ENCODE data around the gene DTNB.

The DTNB gene

GRCh38 chr2:25358249-25358815 is 315.0 kb downstream of the DTNB start:
- DNase-seq: no peak
- peaks cover 20% of the 10 kb centered on the region for H3K4me1 Mint-ChIP-seq (ENCODE audit: low read depth)
- H3K9me3 Mint-ChIP-seq: no peaks in the 10 kb centered on the region
- H3K27me3 Mint-ChIP-seq: no peaks in the 10 kb centered on the region
- H3K27ac Mint-ChIP-seq: peak overlapping the region; percentile 64
- H3K4me3 Mint-ChIP-seq: no peak overlapping the region
- no peaks in the 10 kb centered on the region for H3K36me3 Mint-ChIP-seq (ENCODE audit: low read depth)

GRCh38 chr2:25356088-25356487 is 317.3 kb downstream of the DTNB start:
- no peaks in the 10 kb centered on the region for H3K9me3 Mint-ChIP-seq
- peaks cover 18% of the 10 kb centered on the region for H3K4me1 Mint-ChIP-seq (ENCODE audit: low read depth)
- no peak overlapping the region for H3K4me3 Mint-ChIP-seq
- DNase-seq: no peak
- H3K36me3 Mint-ChIP-seq (ENCODE audit: low read depth): no peaks in the 10 kb centered on the region
- no peak overlapping the region for H3K27ac Mint-ChIP-seq
- no peaks in the 10 kb centered on the region for H3K27me3 Mint-ChIP-seq

- Mint-ChIP-seq H3K36me3 (ENCODE audit: low read depth) (no peaks in the 10 kb centered on the region), H3K27ac (no peak overlapping the region), H3K9me3 (no peaks in the 10 kb centered on the region), H3K27me3 (no peaks in the 10 kb centered on the region), H3K4me3 (no peak overlapping the region), H3K4me1 (ENCODE audit: low read depth) (peaks cover 22% of the 10 kb centered on the region)
- DNase-seq: no peak
Observed at GRCh38 chr2:25355270-25355669, 318.1 kb downstream of the DTNB start.

GRCh38 chr2:25354116-25354515 is 319.3 kb downstream of the DTNB start:
- Mint-ChIP-seq H3K4me3 (no peak overlapping the region), H3K9me3 (no peaks in the 10 kb centered on the region), H3K36me3 (ENCODE audit: low read depth) (no peaks in the 10 kb centered on the region), H3K27me3 (no peaks in the 10 kb centered on the region), H3K27ac (no peak overlapping the region), H3K4me1 (ENCODE audit: low read depth) (peaks cover 31% of the 10 kb centered on the region)
- DNase-seq: no peak

GRCh38 chr2:25349397-25349796 is 324.0 kb downstream of the DTNB start:
- H3K4me3 Mint-ChIP-seq: no peak overlapping the region
- DNase-seq: no peak
- H3K27me3 Mint-ChIP-seq: no peaks in the 10 kb centered on the region
- no peaks in the 10 kb centered on the region for H3K36me3 Mint-ChIP-seq (ENCODE audit: low read depth)
- H3K4me1 Mint-ChIP-seq (ENCODE audit: low read depth): peaks cover 56% of the 10 kb centered on the region
- no peaks in the 10 kb centered on the region for H3K9me3 Mint-ChIP-seq
- H3K27ac Mint-ChIP-seq: no peak overlapping the region

- H3K27me3 Mint-ChIP-seq: no peaks in the 10 kb centered on the region
- no peak for DNase-seq
- peak overlapping the region; percentile 83 for H3K27ac Mint-ChIP-seq
- H3K9me3 Mint-ChIP-seq: no peaks in the 10 kb centered on the region
- peaks cover 54% of the 10 kb centered on the region for H3K4me1 Mint-ChIP-seq (ENCODE audit: low read depth)
- no peak overlapping the region for H3K4me3 Mint-ChIP-seq
- no peaks in the 10 kb centered on the region for H3K36me3 Mint-ChIP-seq (ENCODE audit: low read depth)
Observed at GRCh38 chr2:25347846-25348245, 325.5 kb downstream of the DTNB start.

- Mint-ChIP-seq H3K9me3 (no peaks in the 10 kb centered on the region), H3K27me3 (no peaks in the 10 kb centered on the region), H3K4me1 (ENCODE audit: low read depth) (peaks cover 52% of the 10 kb centered on the region), H3K4me3 (peak overlapping the region; percentile 30), H3K27ac (peak overlapping the region; percentile 83), H3K36me3 (ENCODE audit: low read depth) (no peaks in the 10 kb centered on the region)
- DNase-seq: peak; percentile 62
Observed at GRCh38 chr2:25347205-25347815, 326.1 kb downstream of the DTNB start.

GRCh38 chr2:25343187-25343825 is 330.1 kb downstream of the DTNB start:
- Mint-ChIP-seq H3K9me3 (no peaks in the 10 kb centered on the region), H3K27me3 (no peaks in the 10 kb centered on the region), H3K4me1 (ENCODE audit: low read depth) (peaks cover 48% of the 10 kb centered on the region), H3K36me3 (ENCODE audit: low read depth) (peaks cover 7% of the 10 kb centered on the region), H3K4me3 (peak overlapping the region; percentile 77), H3K27ac (no peak overlapping the region)
- no peak for DNase-seq

- H3K27ac Mint-ChIP-seq: peak overlapping the region; percentile 79
- DNase-seq: peak; percentile 89
- H3K9me3 Mint-ChIP-seq: no peaks in the 10 kb centered on the region
Observed at GRCh38 chr2:25342372-25343186, 330.8 kb downstream of the DTNB start.

GRCh38 chr2:25341753-25342371 is 331.5 kb downstream of the DTNB start, which contains the start of gene DNMT3A:
Gene DNMT3A, minus strand, starts transcription at chr2:25341925. Its CDS starts 27,941 bp downstream, at chr2:25313984.
- H3K4me3 Mint-ChIP-seq: peak within 1 kb of the TSS; percentile 77
- peak within 1 kb of the TSS; percentile 79 for H3K27ac Mint-ChIP-seq
- H3K4me1 Mint-ChIP-seq (ENCODE audit: low read depth): peaks cover 48% of the 10 kb centered on the region
- no peaks in the 10 kb centered on the region for H3K27me3 Mint-ChIP-seq
- H3K9me3 Mint-ChIP-seq: no peaks in the 10 kb centered on the region
- peaks cover 20% of the 10 kb centered on the region for H3K36me3 Mint-ChIP-seq (ENCODE audit: low read depth)
- peak; percentile 77 for DNase-seq

More at GRCh38 chr2:25342372-25343186, 330.8 kb downstream of the DTNB start:
- peaks cover 48% of the 10 kb centered on the region for H3K4me1 Mint-ChIP-seq (ENCODE audit: low read depth)
- H3K4me3 Mint-ChIP-seq: peak overlapping the region; percentile 77
- peaks cover 14% of the 10 kb centered on the region for H3K36me3 Mint-ChIP-seq (ENCODE audit: low read depth)
- H3K27me3 Mint-ChIP-seq: no peaks in the 10 kb centered on the region

- H3K4me3 Mint-ChIP-seq: no peak overlapping the region
- H3K27ac Mint-ChIP-seq: no peak overlapping the region
- peak; percentile 65 for DNase-seq
- peaks cover 23% of the 10 kb centered on the region for H3K36me3 Mint-ChIP-seq (ENCODE audit: low read depth)
- no peaks in the 10 kb centered on the region for H3K27me3 Mint-ChIP-seq
- H3K4me1 Mint-ChIP-seq (ENCODE audit: low read depth): peaks cover 55% of the 10 kb centered on the region
- H3K9me3 Mint-ChIP-seq: no peaks in the 10 kb centered on the region
Observed at GRCh38 chr2:25341011-25341727, 332.2 kb downstream of the DTNB start.

GRCh38 chr2:25340181-25340921 is 333.0 kb downstream of the DTNB start:
- Mint-ChIP-seq H3K9me3 (no peaks in the 10 kb centered on the region), H3K4me3 (peak overlapping the region; percentile 72), H3K4me1 (ENCODE audit: low read depth) (peaks cover 58% of the 10 kb centered on the region), H3K36me3 (ENCODE audit: low read depth) (peaks cover 23% of the 10 kb centered on the region), H3K27ac (peak overlapping the region; percentile 82), H3K27me3 (no peaks in the 10 kb centered on the region)
- peak; percentile 56 for DNase-seq

- DNase-seq: no peak
- H3K27me3 Mint-ChIP-seq: no peaks in the 10 kb centered on the region
- H3K4me3 Mint-ChIP-seq: peak overlapping the region; percentile 73
- no peaks in the 10 kb centered on the region for H3K9me3 Mint-ChIP-seq
- peaks cover 60% of the 10 kb centered on the region for H3K4me1 Mint-ChIP-seq (ENCODE audit: low read depth)
- H3K36me3 Mint-ChIP-seq (ENCODE audit: low read depth): peaks cover 23% of the 10 kb centered on the region
- H3K27ac Mint-ChIP-seq: peak overlapping the region; percentile 59
Observed at GRCh38 chr2:25339791-25340180, 333.6 kb downstream of the DTNB start.
